Measurements from ENCODE around the gene DNAAF9. TPM values are rescaled to one million over a fixed set of nuclear protein-coding genes. Genes with fewer than 3 reads are reported as not detected.

Gene DNAAF9
- total and polyA plus RNA-seq, 2 of the 8 experiments (the other 6 are each of a cell fraction or from before 2014, with no cell fraction given): 2.6 to 5.7 TPM

DNA sequence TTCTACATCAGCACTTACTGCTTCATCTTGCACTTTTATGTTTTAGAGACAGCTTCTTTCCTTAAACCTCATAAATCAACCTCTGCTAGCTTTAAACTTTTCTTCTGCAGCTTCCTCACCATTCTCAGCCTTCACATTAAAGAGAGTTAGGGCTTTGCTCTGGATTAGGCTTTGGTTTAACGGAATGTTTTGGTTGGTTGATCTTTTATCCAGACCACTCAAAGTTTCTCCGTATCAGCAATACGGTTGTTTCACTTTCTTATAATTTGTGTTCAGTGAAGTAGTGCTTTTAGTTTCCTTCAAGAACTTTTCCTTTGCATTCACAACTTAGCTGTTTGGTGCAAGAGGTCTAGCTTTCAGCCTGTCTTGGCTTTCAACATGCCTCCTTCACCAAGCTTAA, 40.4 kb downstream of the DNAAF9 start:
- Histone ChIP-seq H3K4me3 (ENCODE audit: extremely low read depth in 1 of 4, insufficient read depth in 2 of 4, low read depth in 3 of 4, low read length in 4 of 4) (no peak overlapping the region), H3K27ac (ENCODE audit: low read depth, low read length) (no peak overlapping the region), H3K9ac (replicated peaks in 1 of 4; ENCODE audit: extremely low read depth in 1 of 4, low read depth in 3 of 4, low read length in 3 of 4) (no peak overlapping the region), H2BK5ac (ENCODE audit: low read depth, low read length) (no peak overlapping the region), H3K14ac (ENCODE audit: insufficient read length) (no peak overlapping the region), H2BK15ac (ENCODE audit: low read length) (no peak overlapping the region), H3K23ac (ENCODE audit: insufficient read length) (no peak overlapping the region), H3K56ac (replicated peaks; ENCODE audit: insufficient read length, low read depth, low read length) (no peak overlapping the region), H3K9me3 (ENCODE audit: insufficient read depth in 2 of 2, low read depth in 1 of 2, low read length in 1 of 2) (no peaks in the 10 kb centered on the region), H2BK120ac (replicated peaks; ENCODE audit: low read depth, low read length) (no peak overlapping the region), H3K79me1 (ENCODE audit: low read depth, low read length) (no peaks in the 10 kb centered on the region), H3K4me1 (replicated peaks in 1 of 4; ENCODE audit: control insufficient read depth in 3 of 4, insufficient read depth in 4 of 4, low read length in 3 of 4) (no peaks in the 10 kb centered on the region), H4K91ac (replicated peaks; ENCODE audit: insufficient read length, low read length) (no peak overlapping the region), H3K4me2 (ENCODE audit: insufficient read depth in 1 of 2, low read depth in 2 of 2, low read length in 2 of 2) (no peak overlapping the region), H3K79me2 (ENCODE audit: control insufficient read depth in 1 of 2, insufficient read depth in 2 of 2, low read length in 2 of 2) (no peaks in the 10 kb centered on the region), H3K36me3 (ENCODE audit: control insufficient read depth in 2 of 4, insufficient read depth in 4 of 4, low read length in 3 of 4) (peaks cover 0 to under 1% (median 0%) of the 10 kb centered on the region in 4 experiments; a peak in 1 of 8 replicates), H2AFZ (ENCODE audit: low read length) (no peak overlapping the region), H2BK20ac (ENCODE audit: low read length) (no peak overlapping the region), H4K8ac (ENCODE audit: extremely low read depth, insufficient read depth, low read length) (no peak overlapping the region), H2BK12ac (ENCODE audit: low read depth, low read length) (no peak overlapping the region), H3K4ac (replicated peaks; ENCODE audit: insufficient read length, low read depth, low read length) (no peak overlapping the region), H4K20me1 (replicated peaks in 1 of 2; ENCODE audit: control insufficient read depth in 1 of 2, insufficient read depth in 2 of 2, low read length in 2 of 2) (no peaks in the 10 kb centered on the region), H3K18ac (ENCODE audit: extremely low read depth, low read length) (no peak overlapping the region), H4K5ac (ENCODE audit: insufficient read length, low read depth, low read length) (no peak overlapping the region), H2AK5ac (ENCODE audit: low read depth, low read length) (no peak overlapping the region), H3K23me2 (ENCODE audit: low read depth, low read length) (no peaks in the 10 kb centered on the region; the same call in 1 of the 2 replicates), H3K27me3 (replicated peaks in 1 of 4; ENCODE audit: control insufficient read depth in 3 of 4, extremely low read depth in 1 of 4, insufficient read depth in 3 of 4, low read length in 3 of 4) (no peaks in the 10 kb centered on the region)
- 98% methylated on average over 3 of the region's 3 CpGs; no CpG with 5 or more reads in 1 of the 2 experiments for WGBS, 2 experiments (ENCODE audit: extremely low coverage in 1 of 2, insufficient coverage in 1 of 2, insufficient read length in 1 of 2, insufficient replicate concordance in 2 of 2, low coverage in 1 of 2, low lambda C conversion rate in 2 of 2, missing lambda C conversion rate in 1 of 2)
- no peak for DNase-seq (ENCODE audit: low read depth in 1 of 2, low spot score in 2 of 2)
- ChIA-PET POLR2A (ENCODE audit: partially characterized antibody) (no interaction called here), CTCF (ENCODE audit: partially characterized antibody) (interaction anchor here (1.0 to 1.7 kb wide), 2 partner anchors 9 to 14 kb away, joined by 4 to 6 read pairs; no protein-coding TSS in a partner anchor)
- FAIRE-seq: no peak
- TF ChIP-seq POU5F1 (IDR thresholded peaks at IDR 0.05; ENCODE audit: low read depth, low read length): no peak
- no peak for TF ChIP-seq RBBP5 (IDR thresholded peaks at IDR 0.05; ENCODE audit: borderline replicate concordance, low read depth, low read length)
- TF ChIP-seq, protein P1, sequence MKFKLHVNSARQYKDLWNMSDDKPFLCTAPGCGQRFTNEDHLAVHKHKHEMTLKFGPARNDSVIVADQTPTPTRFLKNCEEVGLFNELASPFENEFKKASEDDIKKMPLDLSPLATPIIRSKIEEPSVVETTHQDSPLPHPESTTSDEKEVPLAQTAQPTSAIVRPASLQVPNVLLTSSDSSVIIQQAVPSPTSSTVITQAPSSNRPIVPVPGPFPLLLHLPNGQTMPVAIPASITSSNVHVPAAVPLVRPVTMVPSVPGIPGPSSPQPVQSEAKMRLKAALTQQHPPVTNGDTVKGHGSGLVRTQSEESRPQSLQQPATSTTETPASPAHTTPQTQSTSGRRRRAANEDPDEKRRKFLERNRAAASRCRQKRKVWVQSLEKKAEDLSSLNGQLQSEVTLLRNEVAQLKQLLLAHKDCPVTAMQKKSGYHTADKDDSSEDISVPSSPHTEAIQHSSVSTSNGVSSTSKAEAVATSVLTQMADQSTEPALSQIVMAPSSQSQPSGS (IDR thresholded peaks at IDR 0.05; ENCODE audit: low read length): no peak
- TF ChIP-seq GABPA (IDR thresholded peaks at IDR 0.05; ENCODE audit: borderline replicate concordance, insufficient read depth, low read length): no peak
- no peak for TF ChIP-seq ZNF274 (IDR thresholded peaks at IDR 0.05; ENCODE audit: borderline replicate concordance, extremely low read depth, low read length)
- no peak for TF ChIP-seq CEBPB (IDR thresholded peaks at IDR 0.05; ENCODE audit: low read depth, low read length)
- TF ChIP-seq CBX8 (IDR thresholded peaks at IDR 0.05; ENCODE audit: borderline replicate concordance, low read depth, low read length): no peak
- no peak for TF ChIP-seq GTF2F1 (IDR thresholded peaks at IDR 0.05; ENCODE audit: borderline replicate concordance, low read depth, low read length)
- TF ChIP-seq BCL11A (IDR thresholded peaks at IDR 0.05; ENCODE audit: low read depth in 2 of 2, low read length in 2 of 2): no peak
- no peak for TF ChIP-seq CBX5 (IDR thresholded peaks at IDR 0.05; ENCODE audit: low read depth, low read length)
- no peak for TF ChIP-seq SP1 (IDR thresholded peaks at IDR 0.05; ENCODE audit: low read depth, low read length)
- TF ChIP-seq EZH2 (IDR thresholded peaks at IDR 0.05; ENCODE audit: low read depth, low read length, severe bottlenecking): no peak
- no peak for TF ChIP-seq SP2 (IDR thresholded peaks at IDR 0.05; ENCODE audit: low read length)
